HG02759 (cell line): ENCODE results near the gene SYS1.

Experiments
- ATAC-seq: cut with Tn5 transposase; IDR thresholded peaks from one replicate; pipeline ENCODE4 v1.9.1; 2021; ENCODE audit warnings: mild to moderate bottlenecking, moderate library complexity; ENCODE audit not compliant: unreplicated experiment

Gene SYS1

DNA sequence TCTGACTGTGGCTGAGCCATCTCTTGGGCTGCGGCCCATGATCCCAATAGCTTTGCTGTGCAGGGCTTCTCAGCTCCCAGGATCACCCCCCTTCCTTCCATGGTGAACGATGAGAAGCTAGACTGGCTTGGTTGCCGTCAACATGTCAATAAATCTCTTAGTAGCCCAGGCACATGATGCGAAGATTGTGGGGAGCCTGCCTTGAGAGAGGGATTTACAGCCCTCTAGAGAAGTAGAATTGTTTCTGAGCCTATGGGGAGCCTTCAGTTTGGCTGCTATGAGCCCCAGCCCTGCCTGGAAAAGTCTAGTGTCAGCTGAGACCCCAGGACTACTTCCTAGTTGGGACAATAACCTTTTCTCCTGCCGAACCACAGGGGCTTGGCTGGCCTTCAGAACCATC is 49.7 kb downstream of the SYS1 start:
- no peak for ATAC-seq

- ATAC-seq, result no peak
Measured at GRCh38 chr20:45413479-45413878, 50.5 kb downstream of the SYS1 start.

GRCh38 chr20:45415822-45416637 is 53.1 kb downstream of the SYS1 start, which contains the start of gene PIGT:
Gene PIGT, plus strand, starts transcription at chr20:45416141. Its CDS starts 16 bp downstream, at chr20:45416157.
- peak; percentile 65 for ATAC-seq

DNA sequence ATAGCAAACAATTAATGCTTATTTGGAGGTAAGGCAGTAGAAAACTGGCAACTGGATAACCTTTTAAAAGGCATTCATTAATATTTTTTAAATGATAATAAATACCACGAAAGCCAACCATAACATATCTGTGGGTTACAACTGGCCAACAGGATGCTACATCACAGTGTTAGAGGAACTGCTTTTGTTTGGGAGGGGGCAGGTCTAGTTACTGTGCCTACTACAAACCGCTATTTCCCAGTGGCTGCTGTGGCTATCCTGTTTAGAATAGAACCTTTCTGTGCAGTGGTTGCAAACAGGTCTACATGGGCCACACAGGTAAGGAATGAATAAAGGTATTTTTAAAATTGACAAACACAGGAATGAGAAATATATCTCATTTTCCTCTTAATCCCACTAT is 54.0 kb downstream of the SYS1 start:
- ATAC-seq, result no peak
